ENCODE results near the gene RAB11A. TPM values are rescaled to one million over a fixed set of nuclear protein-coding genes. Genes with fewer than 3 reads are reported as not detected.

The RAB11A gene
- total RNA-seq, 4 donors from 2014 or later, result 246 to 604 (median 518) TPM

DNA sequence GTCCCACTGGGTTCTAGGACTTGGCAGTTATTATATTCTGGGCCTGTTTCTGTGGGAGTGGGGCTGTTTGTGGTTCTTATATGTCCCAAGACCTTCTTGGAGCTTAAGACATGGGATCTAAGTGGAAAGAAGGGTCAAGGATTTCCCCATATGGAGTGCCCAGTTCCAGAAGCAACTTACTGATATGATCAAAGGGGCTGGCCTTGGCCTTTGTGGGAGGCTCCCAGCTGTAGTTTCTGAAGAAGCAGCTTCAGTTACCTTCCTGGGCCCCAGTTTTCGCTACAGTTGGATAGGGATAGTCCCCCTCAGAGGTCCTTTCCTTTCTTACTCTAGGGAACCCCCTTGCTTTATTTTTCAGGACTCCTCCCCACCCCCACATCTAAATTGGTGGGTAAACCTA is 56.0 kb downstream of the RAB11A start:
- Histone ChIP-seq H3K9me3 (no peaks in the 10 kb centered on the region), H3K27me3 (no peaks in the 10 kb centered on the region), H3K36me3 (no peaks in the 10 kb centered on the region), H3K27ac (no peak overlapping the region), H3K4me1 (no peaks in the 10 kb centered on the region), H3K4me3 (no peak overlapping the region)
- intact Hi-C loops (cut with DNase I), result no loop called here
- TF ChIP-seq POLR2A (IDR thresholded peaks at IDR 0.05), result no peak
- TF ChIP-seq, protein P1, sequence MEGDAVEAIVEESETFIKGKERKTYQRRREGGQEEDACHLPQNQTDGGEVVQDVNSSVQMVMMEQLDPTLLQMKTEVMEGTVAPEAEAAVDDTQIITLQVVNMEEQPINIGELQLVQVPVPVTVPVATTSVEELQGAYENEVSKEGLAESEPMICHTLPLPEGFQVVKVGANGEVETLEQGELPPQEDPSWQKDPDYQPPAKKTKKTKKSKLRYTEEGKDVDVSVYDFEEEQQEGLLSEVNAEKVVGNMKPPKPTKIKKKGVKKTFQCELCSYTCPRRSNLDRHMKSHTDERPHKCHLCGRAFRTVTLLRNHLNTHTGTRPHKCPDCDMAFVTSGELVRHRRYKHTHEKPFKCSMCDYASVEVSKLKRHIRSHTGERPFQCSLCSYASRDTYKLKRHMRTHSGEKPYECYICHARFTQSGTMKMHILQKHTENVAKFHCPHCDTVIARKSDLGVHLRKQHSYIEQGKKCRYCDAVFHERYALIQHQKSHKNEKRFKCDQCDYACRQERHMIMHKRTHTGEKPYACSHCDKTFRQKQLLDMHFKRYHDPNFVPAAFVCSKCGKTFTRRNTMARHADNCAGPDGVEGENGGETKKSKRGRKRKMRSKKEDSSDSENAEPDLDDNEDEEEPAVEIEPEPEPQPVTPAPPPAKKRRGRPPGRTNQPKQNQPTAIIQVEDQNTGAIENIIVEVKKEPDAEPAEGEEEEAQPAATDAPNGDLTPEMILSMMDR (IDR thresholded peaks at IDR 0.05), result no peak
- DNase-seq, result no peak
- WGBS, 2 donors, result 64 to 100% methylated on average over 1 of the region's 1 CpG

DNA sequence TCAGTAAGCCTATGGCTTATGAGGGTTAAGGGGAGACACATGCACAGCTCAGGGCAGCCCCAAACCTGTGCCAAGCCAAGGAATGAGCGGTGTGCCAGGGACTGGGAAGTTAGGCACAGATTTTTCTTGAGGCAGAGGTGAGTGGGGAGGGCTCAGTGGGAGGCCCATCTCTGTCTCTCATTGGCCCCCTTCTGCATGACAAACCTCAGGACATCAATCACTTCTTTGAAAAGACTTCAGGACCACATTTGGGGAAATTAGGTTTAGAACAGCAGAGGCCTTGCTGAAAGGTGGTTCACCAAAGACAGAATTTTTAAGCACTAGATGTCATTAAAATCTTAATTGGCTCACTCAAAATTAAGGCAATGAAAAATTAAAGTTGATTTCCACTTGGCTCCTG is 57.2 kb downstream of the RAB11A start:
- WGBS, 2 donors, result 100% methylated on average over 1 of the region's 1 CpG
- no peak overlapping the region for H3K4me3 ChIP-seq

GRCh38 chr15:65926899-65927298 is 57.6 kb downstream of the RAB11A start:
- Histone ChIP-seq H3K9me3 (no peaks in the 10 kb centered on the region), H3K27ac (no peak overlapping the region), H3K36me3 (no peaks in the 10 kb centered on the region), H3K4me1 (no peaks in the 10 kb centered on the region), H3K27me3 (no peaks in the 10 kb centered on the region), H3K4me3 (no peak overlapping the region)
- 88 to 100% methylated on average over 1 of the region's 1 CpG for WGBS, 2 donors
- intact Hi-C loops (cut with DNase I), result no loop called here
- DNase-seq, result no peak
- TF ChIP-seq POLR2A (IDR thresholded peaks at IDR 0.05), result no peak
- TF ChIP-seq, protein P1 (IDR thresholded peaks at IDR 0.05), result no peak

More for the DNA sequence above, 57.2 kb downstream of the RAB11A start:
- Histone ChIP-seq H3K9me3 (no peaks in the 10 kb centered on the region), H3K27me3 (no peaks in the 10 kb centered on the region), H3K4me1 (no peaks in the 10 kb centered on the region), H3K27ac (no peak overlapping the region), H3K36me3 (no peaks in the 10 kb centered on the region)
- no peak for TF ChIP-seq POLR2A (IDR thresholded peaks at IDR 0.05)
- TF ChIP-seq, protein P1 (IDR thresholded peaks at IDR 0.05), result no peak
- no peak for DNase-seq
- intact Hi-C loops (cut with DNase I), result no loop called here

GRCh38 chr15:65927545-65927944 is 58.3 kb downstream of the RAB11A start:
- Histone ChIP-seq H3K36me3 (no peaks in the 10 kb centered on the region), H3K27ac (no peak overlapping the region), H3K4me3 (no peak overlapping the region), H3K9me3 (no peaks in the 10 kb centered on the region), H3K4me1 (no peaks in the 10 kb centered on the region), H3K27me3 (no peaks in the 10 kb centered on the region)
- no peak for DNase-seq
- 47 to 58% methylated on average over 2 of the region's 2 CpGs for WGBS, 2 donors
- intact Hi-C loops (cut with DNase I), result no loop called here
- TF ChIP-seq, protein P1 (IDR thresholded peaks at IDR 0.05), result peak in 1 of 6 experiments; percentile 21
- TF ChIP-seq POLR2A (IDR thresholded peaks at IDR 0.05), result no peak

DNA sequence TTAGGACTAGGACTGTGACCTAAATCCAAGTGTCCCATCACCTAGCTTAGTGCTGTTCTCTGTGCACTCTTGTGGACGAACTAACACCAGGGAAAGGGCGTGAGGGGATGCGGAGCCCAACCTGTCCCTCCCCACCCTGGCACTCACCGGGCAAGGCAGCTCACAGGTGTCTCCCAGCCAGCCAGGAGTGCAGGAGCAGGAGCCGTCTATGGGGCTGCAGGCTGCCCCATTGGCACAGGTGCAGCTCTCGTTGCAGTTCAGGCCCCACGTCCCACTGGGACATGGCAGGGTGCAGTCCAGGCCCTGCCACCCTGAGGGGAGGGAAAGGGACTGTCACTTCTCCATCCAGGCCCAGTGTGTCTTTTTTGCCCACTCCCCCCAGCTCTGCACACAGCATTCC is 60.3 kb downstream of the RAB11A start:
- H3K4me1 ChIP-seq, result no peaks in the 10 kb centered on the region
- H3K36me3 ChIP-seq, result no peaks in the 10 kb centered on the region
- 82 to 88% methylated on average over 4 to 6 of the region's 7 CpGs for WGBS, 2 donors
- H3K27ac ChIP-seq, result no peak overlapping the region
- no peak overlapping the region for H3K4me3 ChIP-seq
- H3K9me3 ChIP-seq, result no peaks in the 10 kb centered on the region
- intact Hi-C loops (cut with DNase I), result no loop called here
- H3K27me3 ChIP-seq, result no peaks in the 10 kb centered on the region
- no peak for TF ChIP-seq POLR2A (IDR thresholded peaks at IDR 0.05)
- TF ChIP-seq, protein P1 (IDR thresholded peaks at IDR 0.05), result no peak
- DNase-seq, result no peak
